ENCODE measurements around the gene CINP.

CINP gene

GRCh38 chr14:102362545-102363181 is at the start of gene CINP, which contains the start of gene TECPR2:
CINP (minus strand) TSS chr14:102362890; CDS start chr14:102362851, 39 bp downstream.
TECPR2 (plus strand) TSS chr14:102362941; CDS start chr14:102376722, 13,781 bp downstream.
- peak; percentile 95 for DNase-seq (ENCODE audit: low spot score)

- no peak for DNase-seq (ENCODE audit: low spot score)
These were observed 46.0 kb upstream of the CINP start for GRCh38 chr14:102408724-102409123.

- DNase-seq (ENCODE audit: low spot score): no peak
These were observed 44.6 kb upstream of the CINP start for GRCh38 chr14:102407258-102407657.

- no peak for DNase-seq (ENCODE audit: low spot score)
These were observed 40.3 kb upstream of the CINP start for GRCh38 chr14:102403028-102403427.

GRCh38 chr14:102396521-102396920 is 33.8 kb upstream of the CINP start:
- DNase-seq (ENCODE audit: low spot score): no peak

- DNase-seq (ENCODE audit: low spot score): no peak
These were observed 32.2 kb upstream of the CINP start for GRCh38 chr14:102394717-102395375.

GRCh38 chr14:102392506-102392905 is 29.8 kb upstream of the CINP start:
- DNase-seq (ENCODE audit: low spot score): no peak

- DNase-seq (ENCODE audit: low spot score): no peak
These were observed 27.6 kb upstream of the CINP start for GRCh38 chr14:102390064-102390855.

- DNase-seq (ENCODE audit: low spot score): no peak
These were observed 26.6 kb upstream of the CINP start for GRCh38 chr14:102389246-102389645.

GRCh38 chr14:102387086-102387485 is 24.4 kb upstream of the CINP start:
- no peak for DNase-seq (ENCODE audit: low spot score)

GRCh38 chr14:102378830-102379229 is 16.1 kb upstream of the CINP start:
- no peak for DNase-seq (ENCODE audit: low spot score)

GRCh38 chr14:102377696-102378095 is 15.0 kb upstream of the CINP start:
- DNase-seq (ENCODE audit: low spot score): no peak

- DNase-seq (ENCODE audit: low spot score): no peak
These were observed 12.4 kb upstream of the CINP start for GRCh38 chr14:102375119-102375518.

GRCh38 chr14:102374264-102374663 is 11.6 kb upstream of the CINP start:
- DNase-seq (ENCODE audit: low spot score): no peak

GRCh38 chr14:102373110-102373509 is 10.4 kb upstream of the CINP start:
- no peak for DNase-seq (ENCODE audit: low spot score)

GRCh38 chr14:102371361-102371760 is 8.7 kb upstream of the CINP start:
- no peak for DNase-seq (ENCODE audit: low spot score)

- no peak for DNase-seq (ENCODE audit: low spot score)
These were observed 7.7 kb upstream of the CINP start for GRCh38 chr14:102370305-102370809.

GRCh38 chr14:102363182-102363943 is 673 bp upstream of the CINP start:
- peak; percentile 26 for DNase-seq (ENCODE audit: low spot score)

GRCh38 chr14:102362084-102362483 is 606 bp downstream of the CINP start:
- DNase-seq (ENCODE audit: low spot score): peak; percentile 27

GRCh38 chr14:102360388-102360787 is 2.3 kb downstream of the CINP start:
- no peak for DNase-seq (ENCODE audit: low spot score)

GRCh38 chr14:102359341-102359740 is 3.3 kb downstream of the CINP start:
- no peak for DNase-seq (ENCODE audit: low spot score)

- DNase-seq (ENCODE audit: low spot score): no peak
These were observed 6.4 kb downstream of the CINP start for GRCh38 chr14:102356280-102356679.

Measured in hematopoietic multipotent progenitor cell treated with erythropoietin and hydrocortisone succinate and interleukin-3 and kit ligand, for 15 days (in vitro differentiated cells).